GM18873 (cell line): ENCODE results near the gene GRHL1.

Source experiments
- ATAC-seq: cut with Tn5 transposase; IDR thresholded peaks from one replicate; pipeline ENCODE4 v1.9.1; 2021; ENCODE audit warnings: mild to moderate bottlenecking, moderate library complexity, moderate number of reproducible peaks; ENCODE audit not compliant: unreplicated experiment, low FRiP score

GRHL1 gene

GRCh38 chr2:9990736-9991135 is 39.2 kb downstream of the GRHL1 start:
- ATAC-seq = no peak

GRCh38 chr2:9991221-9991620 is 39.7 kb downstream of the GRHL1 start:
- no peak for ATAC-seq

- no peak for ATAC-seq
Observed at GRCh38 chr2:9991829-9992273, 40.4 kb downstream of the GRHL1 start.

GRCh38 chr2:9992427-9993187 is 41.1 kb downstream of the GRHL1 start:
- no peak for ATAC-seq

GRCh38 chr2:9993488-9994165 is 42.1 kb downstream of the GRHL1 start:
- no peak for ATAC-seq

- no peak for ATAC-seq
Observed at GRCh38 chr2:9994462-9994861, 43.0 kb downstream of the GRHL1 start.

- no peak for ATAC-seq
Observed at GRCh38 chr2:9995059-9995458, 43.6 kb downstream of the GRHL1 start.

- no peak for ATAC-seq
Observed at GRCh38 chr2:9996321-9996720, 44.8 kb downstream of the GRHL1 start.

GRCh38 chr2:9997936-9998335 is 46.4 kb downstream of the GRHL1 start:
- ATAC-seq = no peak

- no peak for ATAC-seq
Observed at GRCh38 chr2:9998916-9999654, 47.6 kb downstream of the GRHL1 start.

- ATAC-seq = no peak
Observed at GRCh38 chr2:9999693-10000092, 48.2 kb downstream of the GRHL1 start.

- no peak for ATAC-seq
Observed at GRCh38 chr2:10000541-10000940, 49.0 kb downstream of the GRHL1 start.

GRCh38 chr2:10001586-10001985 is 50.1 kb downstream of the GRHL1 start:
- no peak for ATAC-seq

GRCh38 chr2:10002109-10002508 is 50.6 kb downstream of the GRHL1 start:
- no peak for ATAC-seq

- no peak for ATAC-seq
Observed at GRCh38 chr2:10002681-10003080, 51.2 kb downstream of the GRHL1 start.

- ATAC-seq = no peak
Observed at GRCh38 chr2:10003206-10004125, 52.0 kb downstream of the GRHL1 start.

- ATAC-seq = no peak
Observed at GRCh38 chr2:10004401-10004800, 52.9 kb downstream of the GRHL1 start.

GRCh38 chr2:10004836-10005235 is 53.3 kb downstream of the GRHL1 start:
- ATAC-seq = no peak

- ATAC-seq = no peak
Observed at GRCh38 chr2:10005461-10006235, 54.2 kb downstream of the GRHL1 start.
